Suprapubic skin (tissue), 4 donors: ENCODE data around the gene CEP95. TPM values are rescaled to one million over a fixed set of nuclear protein-coding genes. Genes with fewer than 3 reads are reported as not detected.

Experiments used
- DNase-seq, 2 donors: peaks; one replicate each; pipeline ENCODE4 v3.0.0-alpha.2; 2019; ENCODE audit warnings: low spot score in 2 of 2
- H3K27ac ChIP-seq: fragments of 200-600 bp; sonication (generic); one replicate; pipeline ENCODE4 v1.5.1; 2019
- H3K27me3 ChIP-seq: fragments of 200-600 bp; sonication (generic); one replicate; pipeline ENCODE4 v1.5.1; 2019
- H3K36me3 ChIP-seq: fragments of 200-600 bp; sonication (generic); one replicate; pipeline ENCODE4 v1.5.1; 2019
- H3K4me1 ChIP-seq: fragments of 200-600 bp; sonication (generic); one replicate; pipeline ENCODE4 v1.5.1; 2019
- H3K4me3 ChIP-seq: fragments of 200-600 bp; sonication (generic); one replicate; pipeline ENCODE4 v1.5.1; 2019; ENCODE audit warnings: mild to moderate bottlenecking
- H3K9me3 ChIP-seq: fragments of 200-600 bp; sonication (generic); one replicate; pipeline ENCODE4 v1.5.1; 2019
- CTCF ChIP-seq, 2 donors: fragments of 200-600 bp in 1 of 2; fragments of 450-650 bp in 1 of 2; sonication (generic) in 1 of 2; IDR thresholded peaks; one replicate each; pipeline ENCODE4 v1.5.1; 2016 to 2019; ENCODE audit warnings: antibody characterized with exemption in 2 of 2, mild to moderate bottlenecking in 1 of 2, moderate library complexity in 1 of 2
- EP300 ChIP-seq: sonication (generic); formaldehyde crosslinking; IDR thresholded peaks from one replicate; pipeline ENCODE4 v1.6.1; 2017; ENCODE audit warnings: antibody characterized with exemption
- POLR2A ChIP-seq, 2 donors: fragments of 450-650 bp; IDR thresholded peaks; one replicate each; pipeline ENCODE4 v1.6.1; 2017; ENCODE audit warnings: antibody characterized with exemption in 2 of 2, mild to moderate bottlenecking in 2 of 2, moderate library complexity in 2 of 2
- POLR2AphosphoS5 ChIP-seq, 3 donors: sonication (generic); formaldehyde crosslinking; IDR thresholded peaks; one replicate each; pipeline ENCODE4 v1.6.1; 2017; ENCODE audit warnings: antibody characterized with exemption in 3 of 3
- WGBS: methylation state at CpG from one replicate; pipeline ENCODE4 v1.1.5; 2018; 5-methylcytosine and 5-hydroxymethylcytosine counted together
- total RNA-seq, 4 donors: library from RNA; depleted of rRNA; stranded (reverse); fragments of >200 nt; gene quantifications; one replicate each; pipeline ENCODE4 v1.1.0, GENCODE V29; 2016

Gene CEP95
- total RNA-seq, 4 donors from 2014 or later, result 46.8 to 200 (median 61.5) TPM

GRCh38 chr17:64477849-64478248, 28.9 kb upstream of the CEP95 start:
- WGBS, result 32% methylated on average over 1 of the region's 1 CpG
- Histone ChIP-seq H3K4me1 (no peaks in the 10 kb centered on the region), H3K4me3 (no peak overlapping the region), H3K9me3 (no peaks in the 10 kb centered on the region), H3K36me3 (peaks cover 10% of the 10 kb centered on the region), H3K27ac (no peak overlapping the region), H3K27me3 (no peaks in the 10 kb centered on the region)
- DNase-seq, result no peak
- TF ChIP-seq POLR2A (IDR thresholded peaks at IDR 0.05), result no peak
- no peak for TF ChIP-seq POLR2AphosphoS5 (IDR thresholded peaks at IDR 0.05)
- no peak for TF ChIP-seq EP300
- no peak for TF ChIP-seq CTCF (IDR thresholded peaks at IDR 0.05)

- no peak overlapping the region for H3K27ac ChIP-seq
- DNase-seq, result no peak
- peaks cover 29% of the 10 kb centered on the region for H3K36me3 ChIP-seq
- TF ChIP-seq EP300, result no peak
- TF ChIP-seq POLR2A (IDR thresholded peaks at IDR 0.05), result no peak
- no peak for TF ChIP-seq POLR2AphosphoS5 (IDR thresholded peaks at IDR 0.05)
- TF ChIP-seq CTCF (IDR thresholded peaks at IDR 0.05), result no peak
- H3K27me3 ChIP-seq, result no peaks in the 10 kb centered on the region
- no peak overlapping the region for H3K4me3 ChIP-seq
- no peaks in the 10 kb centered on the region for H3K4me1 ChIP-seq
- H3K9me3 ChIP-seq, result no peaks in the 10 kb centered on the region
- WGBS, result 100% methylated on average over 1 of the region's 1 CpG
Measured at GRCh38 chr17:64480951-64481350, 25.8 kb upstream of the CEP95 start.

GRCh38 chr17:64484380-64484779, 22.4 kb upstream of the CEP95 start:
- Histone ChIP-seq H3K27me3 (no peaks in the 10 kb centered on the region), H3K4me3 (no peak overlapping the region)

GRCh38 chr17:64488301-64488700, 18.5 kb upstream of the CEP95 start:
- Histone ChIP-seq H3K4me3 (no peak overlapping the region), H3K27me3 (no peaks in the 10 kb centered on the region), H3K4me1 (no peaks in the 10 kb centered on the region), H3K36me3 (peaks cover 59% of the 10 kb centered on the region), H3K9me3 (no peaks in the 10 kb centered on the region), H3K27ac (no peak overlapping the region)
- 98% methylated on average over 2 of the region's 2 CpGs for WGBS
- TF ChIP-seq CTCF (IDR thresholded peaks at IDR 0.05) (no peak), POLR2A (IDR thresholded peaks at IDR 0.05) (no peak), EP300 (no peak), POLR2AphosphoS5 (IDR thresholded peaks at IDR 0.05) (no peak)
- no peak for DNase-seq

More at GRCh38 chr17:64484380-64484779, 22.4 kb upstream of the CEP95 start:
- H3K4me1 ChIP-seq, result no peaks in the 10 kb centered on the region
- TF ChIP-seq POLR2A (IDR thresholded peaks at IDR 0.05) (no peak), CTCF (IDR thresholded peaks at IDR 0.05) (no peak), EP300 (no peak), POLR2AphosphoS5 (IDR thresholded peaks at IDR 0.05) (no peak)
- no peaks in the 10 kb centered on the region for H3K9me3 ChIP-seq
- DNase-seq, result no peak
- H3K36me3 ChIP-seq, result peaks cover 47% of the 10 kb centered on the region
- 91% methylated on average over 3 of the region's 3 CpGs for WGBS
- no peak overlapping the region for H3K27ac ChIP-seq

GRCh38 chr17:64491034-64491860, 15.5 kb upstream of the CEP95 start:
- Histone ChIP-seq H3K9me3 (no peaks in the 10 kb centered on the region), H3K27ac (no peak overlapping the region), H3K36me3 (peaks cover 44% of the 10 kb centered on the region), H3K4me1 (peaks cover 24% of the 10 kb centered on the region), H3K27me3 (no peaks in the 10 kb centered on the region), H3K4me3 (no peak overlapping the region)
- TF ChIP-seq CTCF (IDR thresholded peaks at IDR 0.05) (peak in 1 of 2 donors; percentile 39), POLR2AphosphoS5 (IDR thresholded peaks at IDR 0.05) (no peak)
- WGBS, result 89% methylated on average over 13 of the region's 13 CpGs
- no peak for DNase-seq
